Measurements from ENCODE around the gene PRR30.
"Not testable (repeated sequence)": the region's sequence is repeated elsewhere in the genome, so short reads cannot be mapped to it uniquely, and the experiment has no call there.

Gene PRR30

DNA sequence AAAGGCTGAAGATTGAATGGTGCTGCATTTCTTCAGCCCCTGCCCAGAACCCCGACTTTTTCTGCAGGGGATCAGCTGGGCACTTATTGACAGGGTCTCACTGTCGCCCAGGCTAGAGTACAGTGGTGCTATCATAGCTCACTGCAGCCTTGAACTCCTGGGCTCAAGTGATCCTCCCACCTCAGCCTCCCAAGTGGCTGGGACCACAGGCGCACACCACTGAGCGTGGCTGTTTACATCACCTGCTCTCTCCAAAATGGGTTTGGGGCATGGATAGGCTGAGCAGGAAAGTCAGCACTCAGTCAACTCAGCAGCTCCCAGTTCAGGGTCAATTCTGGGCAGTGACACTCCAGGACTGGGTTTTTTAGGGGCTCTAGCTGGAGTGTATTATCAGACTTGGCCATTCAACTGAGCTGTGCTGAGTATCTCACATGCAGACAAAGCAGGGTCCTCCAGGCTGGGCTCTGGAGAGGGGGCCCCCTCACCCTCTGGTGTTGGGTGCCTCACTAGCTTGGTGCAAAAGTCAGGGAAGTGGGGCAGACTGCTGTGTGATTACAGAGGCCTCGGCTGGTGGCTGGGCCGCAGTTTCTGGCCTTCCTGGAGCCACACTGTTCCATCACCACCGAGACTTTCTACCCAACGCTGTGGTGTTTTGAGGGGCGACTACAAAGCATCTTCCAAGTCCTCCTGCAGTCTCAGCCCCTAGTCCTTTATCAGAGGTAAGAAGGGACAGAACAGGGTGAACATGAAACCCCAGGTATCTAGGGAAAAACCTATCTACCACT is 11.1 kb downstream of the PRR30 start:
- no peak for DNase-seq

DNA sequence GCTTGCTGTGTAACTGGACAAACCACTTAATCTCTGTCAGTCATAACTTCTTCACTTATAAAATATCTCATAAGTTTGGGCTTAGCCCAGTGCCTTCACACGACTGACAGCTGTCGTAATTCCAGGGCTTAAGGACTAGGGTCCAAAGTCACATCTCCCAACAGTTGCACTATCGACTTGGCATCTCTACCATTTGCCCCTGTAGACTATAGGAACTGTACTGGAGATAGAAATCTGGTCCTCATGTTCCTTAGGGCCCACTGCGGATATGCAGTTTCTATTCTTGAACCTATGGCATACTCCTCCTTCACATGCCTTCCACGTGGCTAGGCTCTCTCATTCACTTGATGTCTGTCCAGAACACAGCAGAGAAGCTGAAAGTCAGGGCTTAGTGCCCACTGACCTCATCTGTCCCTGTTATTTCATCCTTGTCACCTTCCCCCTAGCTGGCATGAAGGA is 12.9 kb downstream of the PRR30 start:
- DNase-seq = no peak

DNA sequence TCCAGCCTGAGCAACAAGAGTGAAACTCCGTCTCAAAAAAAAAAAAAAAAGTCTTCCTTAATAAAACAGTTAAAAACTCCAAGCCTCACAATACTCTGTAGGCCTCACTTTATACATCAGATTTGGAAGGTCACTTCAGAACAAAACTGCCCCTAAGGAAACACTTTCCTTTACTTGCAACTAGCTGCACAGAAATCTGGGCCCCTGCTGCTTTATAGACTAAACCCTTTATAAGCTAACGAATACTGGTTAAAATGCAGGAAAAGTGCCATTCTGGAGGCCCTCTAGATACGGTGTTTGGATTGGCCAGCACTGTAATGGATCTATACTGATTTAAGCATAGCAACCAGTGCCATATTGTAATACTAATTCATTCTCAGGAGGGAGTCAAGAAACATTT is 14.1 kb downstream of the PRR30 start:
- no peak for DNase-seq

DNA sequence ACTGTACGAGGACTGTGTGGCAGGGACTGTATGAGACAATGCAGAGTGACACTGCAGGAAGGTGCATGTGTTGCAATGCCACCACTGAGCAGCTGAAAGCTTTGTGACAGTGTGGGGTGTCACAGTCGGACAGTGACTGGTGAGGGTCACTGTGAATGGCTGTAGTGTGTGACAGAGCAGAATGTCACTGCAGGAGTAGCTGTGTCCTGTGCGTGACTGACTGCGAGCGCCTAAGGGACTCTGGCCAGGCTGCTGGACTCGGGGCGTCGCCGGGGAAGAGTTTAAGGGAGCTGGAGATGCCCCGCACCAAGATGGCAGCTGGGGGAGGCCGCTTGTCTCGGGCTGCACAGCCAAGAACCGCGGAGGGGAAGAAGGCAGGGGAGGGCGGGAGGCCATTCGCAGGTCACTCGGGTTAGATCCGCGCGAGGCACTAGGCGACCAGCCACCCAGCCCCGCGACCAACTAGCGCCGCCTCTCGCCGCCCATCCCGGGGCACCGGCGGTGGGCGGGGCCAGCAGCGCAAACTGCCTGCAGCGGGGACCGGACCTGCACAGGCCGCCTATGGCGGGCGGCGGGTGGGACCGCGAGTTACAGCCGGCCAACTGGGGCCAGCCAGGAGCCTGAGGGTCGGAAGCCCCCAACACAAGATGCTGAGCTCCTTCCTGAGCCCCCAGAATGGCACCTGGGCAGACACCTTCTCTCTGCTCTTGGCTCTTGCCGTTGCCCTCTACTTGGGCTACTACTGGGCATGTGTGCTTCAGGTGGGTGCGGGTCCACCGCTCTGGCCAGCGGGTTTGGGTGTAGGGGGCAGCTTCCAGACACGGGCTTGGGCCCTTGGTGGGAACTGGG is 15.7 kb downstream of the PRR30 start, which contains the start of gene ABHD1:
Gene ABHD1, plus strand, starts transcription at position 514 of the 849 bp plus-strand sequence. Its CDS starts 134 bp downstream, at position 648.
- DNase-seq = no peak

DNA sequence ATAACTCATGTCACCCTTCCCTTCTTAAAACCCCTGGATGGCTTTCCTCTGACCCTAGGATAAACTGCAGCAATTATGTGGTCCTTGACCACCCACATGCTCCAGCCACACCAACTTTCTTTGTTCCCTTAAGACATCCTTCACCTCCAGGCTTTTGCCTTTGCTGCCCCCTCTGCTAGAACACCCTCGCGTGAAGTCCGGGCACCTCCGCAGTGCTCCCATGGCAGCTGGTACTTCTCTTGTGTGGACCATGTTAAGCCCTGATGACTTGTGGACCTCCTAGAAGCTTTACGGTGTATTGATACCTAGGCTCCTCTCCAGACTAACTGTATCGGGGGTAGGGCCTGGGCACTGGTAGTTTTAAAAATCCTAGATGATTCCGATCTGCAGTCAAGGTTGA is 16.4 kb downstream of the PRR30 start:
- no peak for DNase-seq

DNA sequence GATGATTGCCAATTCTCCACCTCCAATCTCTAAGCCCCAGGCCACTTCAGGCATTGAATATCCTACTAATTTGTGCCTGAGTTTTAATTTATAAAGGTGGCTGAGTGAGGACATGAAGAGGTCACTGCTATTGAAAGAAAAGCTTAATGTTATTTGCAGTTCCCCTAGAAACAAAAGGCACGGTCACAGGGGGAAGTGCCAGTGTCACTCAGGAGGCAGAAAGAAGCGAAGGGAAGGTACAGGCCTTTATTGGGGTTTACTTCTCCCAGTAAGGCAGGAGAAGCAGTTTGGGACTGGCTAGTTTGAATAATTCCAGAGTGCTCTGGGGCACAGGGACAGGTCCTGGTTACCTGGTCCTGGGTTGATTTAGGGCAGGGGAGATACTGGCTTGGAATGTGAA is 17.3 kb downstream of the PRR30 start:
- no peak for DNase-seq

DNA sequence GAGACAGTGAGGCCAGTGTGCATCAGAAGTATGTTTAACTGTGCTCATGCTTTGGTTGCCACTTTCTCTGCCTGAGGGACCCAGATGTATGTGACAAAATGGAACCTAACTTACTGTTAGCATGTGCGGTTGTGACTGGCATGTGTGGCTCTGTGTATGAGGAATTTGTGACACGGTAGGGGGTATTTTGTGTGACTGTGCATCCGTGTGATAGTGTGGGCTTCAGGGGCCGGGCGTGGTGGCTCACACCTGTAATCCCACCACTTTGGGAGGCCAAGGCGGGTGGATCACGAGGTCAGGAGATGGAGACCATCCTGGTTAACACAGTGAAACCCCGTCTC is 19.9 kb downstream of the PRR30 start:
- DNase-seq = not testable (repeated sequence)

DNA sequence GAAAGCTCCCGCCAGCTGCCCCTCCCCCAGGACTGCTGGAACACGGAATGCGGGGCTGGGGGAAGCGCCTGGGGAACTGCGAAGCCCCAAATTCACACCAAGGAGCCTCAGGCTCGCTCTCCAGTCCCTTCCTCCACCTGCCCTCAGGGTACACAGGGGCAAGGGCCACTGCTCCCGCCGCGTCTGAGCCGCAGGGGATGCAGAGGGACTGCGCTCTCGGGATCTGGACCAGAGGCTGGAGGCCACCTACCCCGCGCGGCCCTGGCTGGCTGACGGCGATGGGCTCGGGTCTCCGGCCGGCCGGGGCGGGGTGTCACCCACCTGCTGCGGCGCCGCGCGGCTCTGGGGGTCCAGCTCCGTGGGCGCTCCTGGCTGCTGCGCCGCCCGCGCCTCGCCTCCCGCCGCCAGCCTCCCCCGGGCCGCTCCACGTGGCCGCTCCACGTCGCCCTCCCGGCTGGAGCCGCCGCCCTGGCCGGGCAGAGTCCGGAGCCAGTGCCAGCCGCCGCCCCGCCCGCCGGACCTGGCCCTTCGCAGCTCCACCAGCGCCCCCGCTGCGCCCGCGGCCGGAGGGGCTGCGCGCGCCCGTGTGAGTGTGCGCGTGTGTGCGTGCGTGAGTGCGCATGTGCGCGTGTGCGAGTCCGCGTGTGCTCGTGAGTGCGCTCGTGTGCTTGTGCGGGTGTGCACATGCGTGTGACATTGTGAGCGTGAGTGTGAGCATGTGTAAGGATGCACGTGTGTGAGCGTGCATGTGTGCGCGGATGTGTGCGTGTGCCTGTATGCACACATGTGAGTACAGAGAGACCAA is 20.5 kb downstream of the PRR30 start, which contains the start of gene CGREF1:
Gene CGREF1, minus strand, starts transcription at position 604 of the 805 bp plus-strand sequence. CDS start 14,762 bp downstream, outside the sequence.
- no peak for DNase-seq

DNA sequence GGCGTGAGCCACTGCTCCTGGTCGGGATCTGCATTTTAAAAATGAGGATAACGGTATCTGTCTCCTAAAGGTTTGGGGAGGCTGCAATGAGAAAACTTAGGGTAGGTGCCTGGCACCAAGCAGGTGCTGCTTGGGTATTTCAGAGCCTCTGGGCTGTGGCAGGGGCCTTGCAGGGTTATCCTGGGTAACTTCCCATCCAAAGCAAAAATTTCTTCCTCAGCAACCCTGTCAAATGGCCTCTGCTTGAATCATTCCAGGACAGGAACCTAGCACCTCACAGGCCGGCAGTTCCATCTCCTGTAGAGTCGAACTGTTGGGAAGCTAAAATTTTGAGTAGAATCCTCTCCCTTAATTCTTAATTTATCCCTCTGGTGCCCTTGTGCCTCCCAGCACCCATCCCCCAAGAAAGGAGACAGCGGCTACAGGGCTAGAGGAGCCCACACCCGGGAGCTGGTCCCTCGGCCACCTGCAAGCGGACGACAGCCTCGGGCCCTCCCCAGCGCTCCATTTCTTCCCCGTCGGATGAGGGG is 21.1 kb downstream of the PRR30 start:
- no peak for DNase-seq

DNA sequence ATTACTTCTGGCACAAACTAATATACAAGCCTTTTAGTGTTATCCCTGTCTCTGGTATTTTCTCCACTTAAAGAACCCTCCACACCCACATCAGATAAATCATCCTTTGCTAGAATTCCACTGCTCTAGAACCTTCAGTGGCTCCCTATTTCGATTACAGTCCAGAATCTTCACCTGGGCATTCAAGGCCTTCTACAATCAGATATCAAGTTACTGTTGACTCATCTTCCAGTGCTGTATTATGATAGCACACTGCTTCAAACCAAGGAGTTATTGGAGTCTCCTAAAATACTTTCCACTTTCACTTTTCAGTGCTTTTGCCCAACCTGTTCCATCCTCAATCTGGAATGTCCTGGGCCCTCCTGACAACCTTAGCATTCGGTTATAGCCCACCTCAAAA is 23.7 kb downstream of the PRR30 start:
- DNase-seq = no peak

DNA sequence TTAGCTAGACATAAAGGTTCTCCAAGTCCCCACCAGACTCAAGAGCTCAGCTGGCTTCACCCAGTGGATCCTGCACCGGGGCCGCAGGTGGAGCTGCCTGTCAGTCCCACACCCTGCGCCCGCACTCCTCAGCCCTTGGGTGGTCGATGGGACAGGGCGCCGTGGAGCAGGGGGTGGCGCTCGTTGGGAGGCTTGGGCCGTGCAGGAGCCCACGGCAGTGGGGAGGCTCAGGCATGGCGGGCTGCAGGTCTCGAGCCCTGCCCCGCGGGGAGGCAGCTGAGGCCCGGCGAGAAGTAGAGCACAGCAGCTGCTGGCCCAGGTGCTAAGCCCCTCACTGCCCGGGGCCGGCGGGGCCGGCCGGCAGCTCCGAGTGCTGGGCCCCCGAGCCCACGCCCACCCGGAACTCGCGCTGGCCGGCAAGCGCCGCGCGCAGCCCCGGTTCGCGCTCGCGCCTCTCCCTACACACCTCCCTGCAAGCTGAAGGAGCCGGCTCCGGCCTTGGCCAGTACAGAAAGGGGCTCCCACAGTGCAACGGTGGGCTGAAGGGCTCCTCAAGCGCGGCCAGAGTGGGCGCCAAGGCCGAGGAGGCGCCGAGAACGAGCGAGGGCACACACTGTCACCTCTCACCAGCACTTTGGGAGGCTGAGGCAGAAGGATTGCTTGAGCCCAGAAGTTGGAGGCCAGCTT is 27.7 kb downstream of the PRR30 start:
- not testable (repeated sequence) for DNase-seq

DNA sequence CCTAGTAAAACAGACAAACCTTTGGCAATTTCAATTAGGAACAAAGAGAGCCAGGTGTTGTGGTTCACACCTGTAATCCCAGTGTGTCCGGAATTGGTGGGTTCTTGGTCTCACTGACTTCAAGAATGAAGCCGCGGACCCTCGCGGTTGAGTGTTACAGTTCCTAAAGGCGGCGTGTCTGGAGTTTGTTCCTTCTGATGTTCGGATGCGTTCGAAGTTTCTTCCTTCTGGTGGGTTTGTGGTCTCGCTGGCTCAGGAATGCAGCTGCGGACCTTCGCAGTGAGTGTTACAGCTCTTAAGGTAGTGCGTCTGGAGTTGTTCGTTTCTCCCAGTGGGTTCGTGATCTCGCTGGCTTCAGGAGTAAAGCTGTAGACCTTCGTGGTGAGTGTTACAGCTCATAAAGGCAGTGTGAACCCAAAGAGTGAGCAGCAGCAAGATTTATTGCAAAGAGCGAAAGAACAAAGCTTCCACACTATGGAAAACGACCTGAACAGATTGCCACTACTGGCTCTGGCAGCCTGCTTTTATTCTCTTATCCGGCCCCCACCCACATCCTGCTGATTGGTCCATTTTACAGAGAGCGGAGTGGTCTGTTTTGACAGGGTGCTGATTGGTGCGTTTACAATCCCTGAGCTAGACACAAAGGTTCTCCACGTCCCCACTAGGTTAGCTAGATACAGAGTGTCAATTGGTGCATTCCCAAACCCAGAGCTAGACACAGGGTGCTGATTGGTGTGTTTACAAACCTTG is 28.4 kb downstream of the PRR30 start:
- not testable (repeated sequence) for DNase-seq

DNA sequence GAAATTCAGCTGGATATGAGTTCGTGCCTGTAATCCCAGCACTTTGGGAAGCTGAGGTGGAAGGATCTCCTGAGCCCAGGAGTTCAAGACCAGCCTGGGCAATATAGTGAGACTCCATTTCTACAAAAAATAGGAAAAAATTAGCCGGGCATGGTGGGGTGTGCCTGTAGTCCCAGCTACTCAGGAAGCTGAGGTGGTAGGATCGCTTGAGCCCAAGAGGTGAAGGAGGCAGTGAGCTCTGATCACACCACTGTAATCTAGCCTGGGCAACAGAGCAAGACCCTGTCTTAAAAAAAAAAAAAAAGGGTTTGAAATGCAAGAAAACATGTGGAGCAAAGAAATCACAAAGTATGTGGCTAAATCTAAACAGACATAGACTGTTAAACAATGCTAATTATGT is 30.1 kb downstream of the PRR30 start:
- no peak for DNase-seq

DNA sequence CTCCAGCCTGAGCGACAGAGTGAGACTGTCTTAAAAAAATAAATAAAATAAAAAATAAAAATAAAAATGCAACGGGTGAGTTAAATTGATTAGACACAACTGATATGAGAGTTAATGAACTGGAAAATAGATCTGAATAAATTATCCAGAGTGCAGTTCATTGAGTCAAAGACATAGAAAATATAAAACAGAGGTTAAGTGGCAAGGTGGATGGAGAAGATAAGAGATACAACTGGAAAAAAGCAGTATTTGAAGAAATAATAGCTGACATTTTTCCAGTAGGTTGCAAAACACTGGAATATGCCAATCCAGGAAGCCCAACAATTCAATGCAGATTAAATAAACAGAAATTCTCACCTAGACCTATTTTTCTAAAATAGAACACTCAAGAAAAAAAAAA is 31.0 kb downstream of the PRR30 start:
- DNase-seq = no peak

DNA sequence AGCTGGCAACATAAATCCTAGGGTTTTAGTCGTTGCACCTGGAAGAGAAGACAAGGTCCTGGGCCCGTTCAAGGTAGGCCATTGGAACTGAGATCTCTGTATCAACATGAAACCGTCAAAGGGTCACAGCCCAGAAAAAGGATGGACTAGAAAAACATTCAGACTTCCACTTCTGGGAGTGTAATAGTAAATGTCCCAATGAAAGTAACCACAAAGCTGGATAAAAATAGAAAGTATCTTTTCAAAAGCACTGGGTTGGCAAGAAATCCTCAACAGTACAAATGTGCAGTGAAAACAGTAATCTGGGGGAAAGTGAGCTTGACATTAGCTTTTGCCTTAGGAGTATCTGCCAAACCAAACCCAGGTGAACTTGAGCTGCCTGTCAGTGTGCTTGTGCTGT is 33.2 kb downstream of the PRR30 start:
- DNase-seq = no peak

DNA sequence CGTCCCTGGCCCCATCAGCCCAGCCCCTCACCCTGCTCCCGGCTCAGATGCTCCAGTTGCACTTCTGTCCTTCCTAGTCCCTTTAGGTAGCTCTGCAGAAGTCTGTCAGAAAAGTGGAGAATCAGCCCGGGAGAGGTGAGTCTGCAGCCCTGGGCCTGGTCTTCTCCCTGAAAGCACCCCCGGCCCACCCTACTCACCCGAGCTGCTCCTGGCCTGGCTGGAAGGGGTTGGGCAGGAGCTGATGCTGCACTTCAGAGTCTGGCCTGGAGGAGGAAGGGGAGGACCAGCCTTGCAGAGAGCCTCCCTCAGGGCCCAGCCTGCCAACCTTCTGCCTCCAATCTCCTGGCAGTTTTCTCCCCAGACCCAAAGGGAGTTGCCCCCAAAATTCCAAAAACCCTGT is 36.9 kb downstream of the PRR30 start:
- DNase-seq = no peak

DNA sequence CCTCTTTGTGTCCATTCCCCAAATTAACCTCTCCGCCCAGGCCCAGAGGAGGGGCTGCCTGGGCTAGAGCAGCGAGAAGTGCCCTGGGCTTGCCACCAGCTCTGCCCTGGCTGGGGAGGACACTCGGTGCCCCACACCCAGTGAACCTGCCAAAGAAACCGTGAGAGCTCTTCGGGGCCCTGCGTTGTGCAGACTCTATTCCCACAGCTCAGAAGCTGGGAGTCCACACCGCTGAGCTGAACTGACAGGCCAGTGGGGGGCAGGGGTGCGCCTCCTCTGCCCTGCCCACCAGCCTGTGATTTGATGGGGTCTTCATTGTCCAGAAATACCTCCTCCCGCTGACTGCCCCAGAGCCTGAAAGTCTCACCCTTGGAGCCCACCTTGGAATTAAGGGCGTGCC is 39.2 kb downstream of the PRR30 start:
- DNase-seq = no peak

DNA sequence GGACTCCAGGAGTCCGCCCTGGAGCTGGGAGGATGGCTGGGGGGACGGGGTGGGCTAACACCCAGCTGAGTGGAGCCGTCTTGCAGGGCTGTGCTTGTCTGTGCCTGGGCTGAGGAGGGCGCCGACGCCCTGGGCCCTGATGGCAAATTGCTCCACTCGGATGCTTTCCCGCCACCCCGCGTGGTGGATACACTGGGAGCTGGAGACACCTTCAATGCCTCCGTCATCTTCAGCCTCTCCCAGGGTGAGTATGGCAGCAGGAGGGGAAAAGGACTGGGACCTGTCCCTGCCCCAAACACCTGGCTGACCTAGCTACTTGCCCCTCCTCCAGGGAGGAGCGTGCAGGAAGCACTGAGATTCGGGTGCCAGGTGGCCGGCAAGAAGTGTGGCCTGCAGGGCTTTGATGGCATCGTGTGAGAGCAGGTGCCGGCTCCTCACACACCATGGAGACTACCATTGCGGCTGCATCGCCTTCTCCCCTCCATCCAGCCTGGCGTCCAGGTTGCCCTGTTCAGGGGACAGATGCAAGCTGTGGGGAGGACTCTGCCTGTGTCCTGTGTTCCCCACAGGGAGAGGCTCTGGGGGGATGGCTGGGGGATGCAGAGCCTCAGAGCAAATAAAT is 39.8 kb downstream of the PRR30 start:
- no peak for DNase-seq

DNA sequence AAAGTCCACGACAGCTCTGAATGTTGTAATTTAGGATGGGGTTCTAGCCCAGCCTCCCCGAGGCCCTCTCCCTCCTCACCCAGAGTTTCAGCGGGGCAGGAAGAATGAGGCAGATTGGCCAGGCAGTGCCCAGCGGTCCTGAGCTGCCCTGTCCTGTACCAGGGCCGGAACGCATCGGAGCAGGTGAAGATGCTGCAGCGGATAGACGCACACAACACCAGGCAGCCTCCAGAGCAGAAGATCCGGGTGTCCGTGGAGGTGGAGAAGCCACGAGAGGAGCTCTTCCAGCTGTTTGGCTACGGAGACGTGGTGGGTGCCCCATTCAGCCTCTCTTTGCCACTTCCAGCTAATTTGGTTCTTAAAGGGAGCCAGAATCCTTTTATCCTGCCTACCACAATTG is 41.9 kb downstream of the PRR30 start:
- DNase-seq = no peak

DNA sequence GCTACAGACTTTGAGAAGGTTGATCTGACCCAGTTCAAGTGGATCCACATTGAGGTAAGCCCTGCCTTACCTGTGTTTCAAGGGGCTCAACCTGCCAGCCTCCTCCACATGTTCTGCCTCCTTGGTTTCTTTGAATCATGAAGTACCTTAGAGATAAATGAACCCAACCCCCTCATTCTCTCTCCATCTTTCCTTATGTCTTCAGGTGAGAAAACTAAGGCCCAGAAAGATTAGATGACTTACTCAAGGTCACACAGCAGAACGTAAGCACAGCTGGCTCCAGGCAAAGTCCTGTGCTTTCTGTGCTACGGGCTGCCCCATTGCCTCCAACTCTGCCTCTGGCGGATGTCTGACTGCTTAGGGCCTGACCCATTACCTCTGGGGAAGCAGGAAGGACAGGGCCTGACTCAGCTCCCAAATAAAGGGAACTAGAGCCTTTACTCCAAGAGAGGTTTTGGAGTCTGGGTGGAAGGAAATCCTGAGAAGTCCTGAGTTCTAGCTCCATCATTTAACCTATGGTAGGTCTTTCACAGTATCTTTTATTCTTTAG is 42.4 kb downstream of the PRR30 start:
- DNase-seq = no peak

All from 8988T (cell line).